IPS DF 6.9 (cell line): ENCODE measurements around the gene RIPPLY3.

Source experiments
- DNase-seq: peaks from one replicate; pipeline ENCODE4 v3.0.0-alpha.2; 2013; ENCODE audit warnings: low read depth, low spot score
- H3K27ac ChIP-seq: one replicate; pipeline ENCODE4 v1.5.1; 2013; ENCODE audit warnings: low read length, control low read depth
- H3K27me3 ChIP-seq: 2 replicates; pipeline ENCODE4 v1.6.1; 2013; ENCODE audit warnings: mild to moderate bottlenecking, low read length; ENCODE audit not compliant: control insufficient read depth, insufficient read depth
- H3K36me3 ChIP-seq: 2 replicates; pipeline ENCODE4 v1.6.1; 2013; ENCODE audit warnings: low read length; ENCODE audit not compliant: control insufficient read depth, insufficient read depth
- H3K4me1 ChIP-seq: 2 replicates; pipeline ENCODE4 v1.6.1; 2013; ENCODE audit warnings: low read length; ENCODE audit not compliant: control insufficient read depth, insufficient read depth
- H3K4me3 ChIP-seq: 2 replicates; pipeline ENCODE4 v1.5.1; 2013; ENCODE audit warnings: mild to moderate bottlenecking, low read length
- H3K9me3 ChIP-seq: 2 replicates; pipeline ENCODE4 v1.6.1; 2013; ENCODE audit warnings: low read length, inconsistent platforms; ENCODE audit not compliant: control insufficient read depth, insufficient read depth
- WGBS: extraction: QIAGEN DNeasy Blood & Tissue Kit; methylation state at CpG from one replicate; pipeline ENCODE4 v1.1.7; 2013; ENCODE audit warnings: mixed read lengths, missing lambda C conversion rate; ENCODE audit not compliant: insufficient read length, insufficient coverage; 5-methylcytosine and 5-hydroxymethylcytosine counted together

Gene RIPPLY3

GRCh38 chr21:37060296-37060695 lies 53.8 kb downstream of the RIPPLY3 start:
- Histone ChIP-seq H3K27ac (no peak overlapping the region), H3K9me3 (no peaks in the 10 kb centered on the region), H3K4me3 (no peak overlapping the region), H3K27me3 (no peaks in the 10 kb centered on the region), H3K36me3 (no peaks in the 10 kb centered on the region), H3K4me1 (peaks cover 3% of the 10 kb centered on the region; the same call in 1 of the 2 replicates)
- DNase-seq: no peak
- no CpG with 5 or more reads among the region's 1 CpG for WGBS

GRCh38 chr21:37061926-37062592 lies 55.6 kb downstream of the RIPPLY3 start:
- WGBS: no CpG with 5 or more reads among the region's 7 CpGs

GRCh38 chr21:37062593-37062935 lies 56.1 kb downstream of the RIPPLY3 start:
- no CpG with 5 or more reads among the region's 6 CpGs for WGBS
- Histone ChIP-seq H3K27me3 (no peaks in the 10 kb centered on the region), H3K36me3 (no peaks in the 10 kb centered on the region), H3K27ac (no peak overlapping the region), H3K9me3 (no peaks in the 10 kb centered on the region), H3K4me3 (no peak overlapping the region), H3K4me1 (peaks cover 3% of the 10 kb centered on the region; the same call in 1 of the 2 replicates)
- no peak for DNase-seq

More at GRCh38 chr21:37061926-37062592, 55.6 kb downstream of the RIPPLY3 start:
- Histone ChIP-seq H3K36me3 (no peaks in the 10 kb centered on the region), H3K4me3 (no peak overlapping the region), H3K27me3 (no peaks in the 10 kb centered on the region), H3K4me1 (peaks cover 3% of the 10 kb centered on the region; the same call in 1 of the 2 replicates), H3K27ac (no peak overlapping the region), H3K9me3 (no peaks in the 10 kb centered on the region)
- DNase-seq: no peak

GRCh38 chr21:37063433-37063832 lies 56.9 kb downstream of the RIPPLY3 start:
- Histone ChIP-seq H3K36me3 (no peaks in the 10 kb centered on the region), H3K27me3 (no peaks in the 10 kb centered on the region), H3K4me3 (no peak overlapping the region), H3K4me1 (peaks cover 3% of the 10 kb centered on the region; the same call in 1 of the 2 replicates), H3K27ac (no peak overlapping the region), H3K9me3 (no peaks in the 10 kb centered on the region)
- DNase-seq: no peak
- WGBS: no CpG with 5 or more reads among the region's 1 CpG

GRCh38 chr21:37064841-37065240 lies 58.3 kb downstream of the RIPPLY3 start:
- Histone ChIP-seq H3K27ac (no peak overlapping the region), H3K36me3 (no peaks in the 10 kb centered on the region), H3K9me3 (no peaks in the 10 kb centered on the region), H3K27me3 (no peaks in the 10 kb centered on the region), H3K4me1 (peaks cover 3% of the 10 kb centered on the region; the same call in 1 of the 2 replicates), H3K4me3 (no peak overlapping the region)
- no peak for DNase-seq

- Histone ChIP-seq H3K9me3 (no peaks in the 10 kb centered on the region), H3K36me3 (no peaks in the 10 kb centered on the region), H3K4me3 (no peak overlapping the region), H3K27ac (no peak overlapping the region), H3K27me3 (no peaks in the 10 kb centered on the region), H3K4me1 (no peaks in the 10 kb centered on the region)
- WGBS: no CpG with 5 or more reads among the region's 9 CpGs
- no peak for DNase-seq
Observed at GRCh38 chr21:37065561-37066177, 59.2 kb downstream of the RIPPLY3 start.
